ENCODE results near the gene SNRPD1.

SNRPD1 gene

GRCh38 chr18:21650311-21650710 lies 38.2 kb downstream of the SNRPD1 start:
- Histone ChIP-seq H3K4me3 (ENCODE audit: low read depth, low read length) (no peak overlapping the region), H3K79me2 (no peaks in the 10 kb centered on the region), H3K9me3 (ENCODE audit: control insufficient read depth, low read length) (no peaks in the 10 kb centered on the region), H3K4me2 (ENCODE audit: low read length) (no peak overlapping the region), H2AFZ (no peak overlapping the region), H3K9ac (no peak overlapping the region), H3K27ac (no peak overlapping the region), H3K27me3 (ENCODE audit: control insufficient read depth, insufficient read depth, low read length) (no peaks in the 10 kb centered on the region), H3K4me1 (no peaks in the 10 kb centered on the region), H3K36me3 (ENCODE audit: control insufficient read depth, insufficient read depth, low read length) (no peaks in the 10 kb centered on the region)
- no peak for TF ChIP-seq CTCF (IDR thresholded peaks at IDR 0.05)

- no peak overlapping the region for H3K9ac ChIP-seq
These were observed 40.0 kb downstream of the SNRPD1 start for GRCh38 chr18:21652073-21652472.

GRCh38 chr18:21653361-21653760 lies 41.2 kb downstream of the SNRPD1 start:
- H3K79me2 ChIP-seq: no peaks in the 10 kb centered on the region
- H2AFZ ChIP-seq: no peak overlapping the region
- no peak overlapping the region for H3K4me3 ChIP-seq (ENCODE audit: low read depth, low read length)
- H3K9me3 ChIP-seq (ENCODE audit: control insufficient read depth, low read length): no peaks in the 10 kb centered on the region
- H3K4me2 ChIP-seq (ENCODE audit: low read length): no peak overlapping the region
- no peak for TF ChIP-seq CTCF (IDR thresholded peaks at IDR 0.05)
- no peak overlapping the region for H3K9ac ChIP-seq
- no peaks in the 10 kb centered on the region for H3K4me1 ChIP-seq
- H3K27ac ChIP-seq: no peak overlapping the region
- no peaks in the 10 kb centered on the region for H3K36me3 ChIP-seq (ENCODE audit: control insufficient read depth, insufficient read depth, low read length)
- no peaks in the 10 kb centered on the region for H3K27me3 ChIP-seq (ENCODE audit: control insufficient read depth, insufficient read depth, low read length)

More at GRCh38 chr18:21652073-21652472, 40.0 kb downstream of the SNRPD1 start:
- Histone ChIP-seq H3K4me2 (ENCODE audit: low read length) (no peak overlapping the region), H3K4me1 (no peaks in the 10 kb centered on the region), H3K27ac (no peak overlapping the region), H3K79me2 (no peaks in the 10 kb centered on the region), H3K27me3 (ENCODE audit: control insufficient read depth, insufficient read depth, low read length) (no peaks in the 10 kb centered on the region), H3K9me3 (ENCODE audit: control insufficient read depth, low read length) (no peaks in the 10 kb centered on the region), H3K4me3 (ENCODE audit: low read depth, low read length) (no peak overlapping the region), H2AFZ (no peak overlapping the region), H3K36me3 (ENCODE audit: control insufficient read depth, insufficient read depth, low read length) (no peaks in the 10 kb centered on the region)
- TF ChIP-seq CTCF (IDR thresholded peaks at IDR 0.05): no peak

GRCh38 chr18:21656402-21656801 lies 44.3 kb downstream of the SNRPD1 start:
- H3K4me2 ChIP-seq (ENCODE audit: low read length): no peak overlapping the region
- TF ChIP-seq CTCF (IDR thresholded peaks at IDR 0.05): no peak
- H3K27ac ChIP-seq: no peak overlapping the region
- no peak overlapping the region for H2AFZ ChIP-seq
- no peak overlapping the region for H3K9ac ChIP-seq
- H3K27me3 ChIP-seq (ENCODE audit: control insufficient read depth, insufficient read depth, low read length): no peaks in the 10 kb centered on the region
- no peaks in the 10 kb centered on the region for H3K9me3 ChIP-seq (ENCODE audit: control insufficient read depth, low read length)
- no peaks in the 10 kb centered on the region for H3K4me1 ChIP-seq
- H3K36me3 ChIP-seq (ENCODE audit: control insufficient read depth, insufficient read depth, low read length): no peaks in the 10 kb centered on the region
- H3K79me2 ChIP-seq: no peaks in the 10 kb centered on the region
- no peak overlapping the region for H3K4me3 ChIP-seq (ENCODE audit: low read depth, low read length)

GRCh38 chr18:21660078-21660477 lies 48.0 kb downstream of the SNRPD1 start:
- Histone ChIP-seq H3K9me3 (ENCODE audit: control insufficient read depth, low read length) (no peaks in the 10 kb centered on the region), H2AFZ (no peak overlapping the region), H3K36me3 (ENCODE audit: control insufficient read depth, insufficient read depth, low read length) (no peaks in the 10 kb centered on the region), H3K9ac (no peak overlapping the region), H3K4me1 (no peaks in the 10 kb centered on the region), H3K4me2 (ENCODE audit: low read length) (no peak overlapping the region), H3K4me3 (ENCODE audit: low read depth, low read length) (no peak overlapping the region), H3K79me2 (no peaks in the 10 kb centered on the region), H3K27ac (no peak overlapping the region), H3K27me3 (ENCODE audit: control insufficient read depth, insufficient read depth, low read length) (no peaks in the 10 kb centered on the region)
- no peak for TF ChIP-seq CTCF (IDR thresholded peaks at IDR 0.05)
